Stomach smooth muscle (tissue), 2 donors: ENCODE measurements around the gene LAYN.

Experiments used
- H3K27ac ChIP-seq: one replicate; pipeline ENCODE4 v1.7.0; 2013; ENCODE audit warnings: mild to moderate bottlenecking, low read length, inconsistent platforms
- H3K27me3 ChIP-seq, 2 donors: one replicate each; pipeline ENCODE4 v1.7.0; 2013; ENCODE audit warnings: low read length in 2 of 2; ENCODE audit not compliant: insufficient read depth in 2 of 2, control insufficient read depth in 1 of 2
- H3K36me3 ChIP-seq, 2 donors: one replicate each; pipeline ENCODE4 v1.7.0; 2013; ENCODE audit warnings: low read length in 2 of 2; ENCODE audit not compliant: control insufficient read depth in 2 of 2, insufficient read depth in 2 of 2
- H3K4me1 ChIP-seq: one replicate; pipeline ENCODE4 v1.7.0; 2013; ENCODE audit warnings: low read length; ENCODE audit not compliant: control insufficient read depth, insufficient read depth
- H3K4me3 ChIP-seq, 2 donors: one replicate each; pipeline ENCODE4 v1.7.0; 2013; ENCODE audit warnings: low read length in 2 of 2
- H3K9ac ChIP-seq, 2 donors: one replicate each; pipeline ENCODE4 v1.7.0; 2013; ENCODE audit warnings: low read length in 2 of 2, mild to moderate bottlenecking in 1 of 2
- H3K9me3 ChIP-seq, 2 donors: one replicate each; pipeline ENCODE4 v1.7.0; 2013; ENCODE audit warnings: low read length in 2 of 2; ENCODE audit not compliant: control insufficient read depth in 2 of 2
- donor health status: healthy.
- donor health status: Pancreatic carcinoma.

LAYN gene

GRCh38 chr11:111515591-111515990 lies 24.9 kb upstream of the LAYN start:
- peaks cover 21 to 24% of the 10 kb centered on the region in 2 donors for H3K27me3 ChIP-seq
- peaks cover 7% of the 10 kb centered on the region for H3K4me1 ChIP-seq
- no peak overlapping the region for H3K4me3 ChIP-seq
- H3K9me3 ChIP-seq = no peaks in the 10 kb centered on the region
- no peak overlapping the region for H3K27ac ChIP-seq
- H3K36me3 ChIP-seq = no peaks in the 10 kb centered on the region
- H3K9ac ChIP-seq = no peak overlapping the region

GRCh38 chr11:111518668-111519067 lies 21.9 kb upstream of the LAYN start:
- Histone ChIP-seq H3K4me3 (no peak overlapping the region), H3K27ac (no peak overlapping the region), H3K4me1 (no peaks in the 10 kb centered on the region), H3K27me3 (peaks cover 8 to 9% of the 10 kb centered on the region in 2 donors), H3K9me3 (no peaks in the 10 kb centered on the region), H3K9ac (no peak overlapping the region), H3K36me3 (no peaks in the 10 kb centered on the region)

- no peak overlapping the region for H3K9ac ChIP-seq
- no peak overlapping the region for H3K27ac ChIP-seq
- H3K9me3 ChIP-seq = no peaks in the 10 kb centered on the region
- H3K27me3 ChIP-seq = no peaks in the 10 kb centered on the region
- no peak overlapping the region for H3K4me3 ChIP-seq
- no peaks in the 10 kb centered on the region for H3K36me3 ChIP-seq
- no peaks in the 10 kb centered on the region for H3K4me1 ChIP-seq
These were observed 20.0 kb upstream of the LAYN start for GRCh38 chr11:111520560-111520959.

DNA sequence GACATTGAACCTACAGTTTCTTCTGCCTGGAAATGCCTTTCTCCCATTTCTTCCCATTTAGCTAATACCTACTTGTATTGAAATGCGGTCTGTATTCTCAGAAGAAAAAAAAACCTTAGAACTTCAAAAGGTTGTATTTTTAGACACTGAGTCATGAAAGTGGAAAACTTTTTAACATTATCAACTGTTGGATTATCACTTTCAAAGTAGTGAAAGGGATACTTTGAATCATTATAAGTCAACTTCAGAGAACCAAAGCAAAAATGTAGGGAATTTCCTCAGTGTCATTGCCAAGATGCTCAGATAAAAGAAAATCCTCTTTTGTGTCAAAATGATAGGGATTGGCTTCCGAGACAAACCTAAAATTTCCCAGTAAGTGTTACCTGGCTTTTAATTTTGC lies 19.4 kb upstream of the LAYN start:
- Histone ChIP-seq H3K9me3 (no peaks in the 10 kb centered on the region), H3K4me1 (no peaks in the 10 kb centered on the region), H3K36me3 (no peaks in the 10 kb centered on the region), H3K27ac (no peak overlapping the region), H3K27me3 (no peaks in the 10 kb centered on the region), H3K4me3 (no peak overlapping the region), H3K9ac (no peak overlapping the region)

GRCh38 chr11:111522426-111522825 lies 18.1 kb upstream of the LAYN start:
- no peaks in the 10 kb centered on the region for H3K4me1 ChIP-seq
- no peak overlapping the region for H3K9ac ChIP-seq
- H3K9me3 ChIP-seq = no peaks in the 10 kb centered on the region
- H3K27me3 ChIP-seq = no peaks in the 10 kb centered on the region
- H3K27ac ChIP-seq = no peak overlapping the region
- no peaks in the 10 kb centered on the region for H3K36me3 ChIP-seq
- H3K4me3 ChIP-seq = no peak overlapping the region

DNA sequence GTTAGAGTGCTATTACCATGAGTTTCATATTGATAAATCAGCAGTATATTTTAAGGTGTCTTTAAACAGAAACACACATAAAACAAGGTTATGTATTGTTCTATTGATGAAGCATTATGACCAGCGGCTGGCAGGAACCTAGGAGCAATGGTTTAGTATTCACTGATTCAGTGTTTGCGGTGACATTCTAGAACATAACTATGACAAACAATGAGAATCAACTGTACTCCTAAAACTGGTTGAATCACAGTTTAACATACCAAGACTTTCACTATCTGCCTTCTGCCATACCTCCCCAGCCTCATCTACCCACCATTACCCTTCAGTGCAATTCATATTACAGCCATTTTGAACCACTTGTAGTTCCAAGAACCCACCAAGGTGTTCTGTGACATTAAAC lies 17.2 kb upstream of the LAYN start:
- no peaks in the 10 kb centered on the region for H3K27me3 ChIP-seq
- no peak overlapping the region for H3K9ac ChIP-seq
- no peak overlapping the region for H3K4me3 ChIP-seq
- H3K4me1 ChIP-seq = no peaks in the 10 kb centered on the region
- H3K36me3 ChIP-seq = no peaks in the 10 kb centered on the region
- H3K27ac ChIP-seq = no peak overlapping the region
- no peaks in the 10 kb centered on the region for H3K9me3 ChIP-seq

GRCh38 chr11:111524056-111524455 lies 16.5 kb upstream of the LAYN start:
- Histone ChIP-seq H3K9ac (no peak overlapping the region), H3K4me3 (no peak overlapping the region), H3K36me3 (no peaks in the 10 kb centered on the region), H3K9me3 (no peaks in the 10 kb centered on the region), H3K27ac (no peak overlapping the region), H3K4me1 (no peaks in the 10 kb centered on the region), H3K27me3 (no peaks in the 10 kb centered on the region)

DNA sequence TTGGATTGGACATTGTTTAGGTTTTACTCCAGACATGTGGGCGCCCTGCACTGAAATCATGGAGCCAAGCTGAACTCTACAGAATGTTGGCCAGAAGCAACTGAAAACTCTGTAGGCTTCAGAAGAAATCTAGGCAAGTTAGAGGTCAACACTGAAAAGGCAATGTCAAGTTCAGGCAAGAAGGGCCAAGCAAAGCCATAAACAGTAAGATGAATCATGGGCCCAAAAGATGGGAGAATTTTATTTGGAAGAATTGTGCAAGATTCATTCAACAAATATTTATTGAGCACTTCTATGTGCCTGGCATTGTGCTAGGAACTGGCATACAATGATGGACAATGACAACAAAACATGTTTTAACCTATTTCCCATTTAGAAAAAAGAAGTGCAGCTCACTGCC lies 15.1 kb upstream of the LAYN start:
- Histone ChIP-seq H3K36me3 (no peaks in the 10 kb centered on the region), H3K9ac (no peak overlapping the region), H3K27ac (no peak overlapping the region), H3K27me3 (no peaks in the 10 kb centered on the region), H3K4me1 (no peaks in the 10 kb centered on the region), H3K4me3 (no peak overlapping the region), H3K9me3 (no peaks in the 10 kb centered on the region)

DNA sequence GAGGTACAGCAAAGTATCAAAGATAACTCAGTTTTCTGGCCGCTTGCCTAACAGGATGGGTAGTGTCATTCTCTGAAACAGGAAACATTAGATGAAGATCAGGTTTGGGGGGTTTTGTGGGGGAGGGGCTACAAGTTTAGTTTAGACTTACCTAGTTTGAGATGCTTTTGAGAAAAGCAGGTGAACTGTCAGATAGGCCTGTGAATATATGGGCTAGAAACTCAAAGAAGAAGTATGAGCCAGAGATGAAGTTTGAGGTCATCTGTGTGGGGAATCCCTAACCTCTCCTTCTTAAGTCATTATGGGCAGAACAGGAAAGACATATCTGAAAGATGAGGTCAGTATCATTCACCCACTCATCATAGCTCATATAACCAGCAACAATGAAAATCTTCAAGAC lies 14.0 kb upstream of the LAYN start:
- Histone ChIP-seq H3K36me3 (no peaks in the 10 kb centered on the region), H3K4me1 (no peaks in the 10 kb centered on the region), H3K27me3 (no peaks in the 10 kb centered on the region), H3K9me3 (no peaks in the 10 kb centered on the region), H3K9ac (no peak overlapping the region), H3K4me3 (no peak overlapping the region), H3K27ac (no peak overlapping the region)

- Histone ChIP-seq H3K4me1 (no peaks in the 10 kb centered on the region), H3K27ac (no peak overlapping the region), H3K27me3 (no peaks in the 10 kb centered on the region), H3K4me3 (no peak overlapping the region), H3K9me3 (no peaks in the 10 kb centered on the region), H3K9ac (no peak overlapping the region), H3K36me3 (no peaks in the 10 kb centered on the region)
These were observed 13.2 kb upstream of the LAYN start for GRCh38 chr11:111527279-111527678.

- Histone ChIP-seq H3K4me1 (no peaks in the 10 kb centered on the region), H3K9ac (no peak overlapping the region), H3K9me3 (no peaks in the 10 kb centered on the region), H3K27me3 (peaks cover 0 to 2% of the 10 kb centered on the region in 2 donors), H3K27ac (no peak overlapping the region), H3K36me3 (no peaks in the 10 kb centered on the region), H3K4me3 (no peak overlapping the region)
These were observed 12.0 kb upstream of the LAYN start for GRCh38 chr11:111528557-111528956.

DNA sequence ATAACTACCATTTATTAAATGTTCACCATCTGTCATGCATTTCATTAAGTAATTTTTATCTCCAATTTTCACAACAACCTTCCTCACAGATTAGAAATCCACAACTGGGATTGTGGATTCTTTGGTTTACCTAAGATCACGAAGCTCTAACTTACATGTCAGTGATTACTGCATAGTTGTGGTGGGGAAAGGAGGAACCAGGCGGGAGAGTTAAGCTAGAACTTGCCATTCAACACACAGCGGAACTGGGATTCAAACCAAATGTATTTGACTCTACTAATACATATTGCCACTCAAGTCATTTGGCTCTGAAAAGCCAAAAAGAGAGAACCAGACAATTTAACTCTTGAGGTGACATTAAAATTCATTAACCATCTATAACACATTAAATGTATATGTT lies 10.4 kb upstream of the LAYN start:
- Histone ChIP-seq H3K27me3 (peaks cover 0 to 5% of the 10 kb centered on the region in 2 donors), H3K4me1 (no peaks in the 10 kb centered on the region), H3K4me3 (no peak overlapping the region), H3K9ac (no peak overlapping the region), H3K9me3 (no peaks in the 10 kb centered on the region), H3K27ac (no peak overlapping the region), H3K36me3 (no peaks in the 10 kb centered on the region)
